Nucleus accumbens (tissue), 56 donors: ENCODE measurements around the gene P3H1.
"Not testable (repeated sequence)": the region's sequence is repeated elsewhere in the genome, so short reads cannot be mapped to it uniquely, and the experiment has no call there.

Experiments
- DNase-seq, 56 donors: peaks; one replicate each; lab custom pipeline; 2025; lab: John Stamatoyannopoulos, UW

Gene P3H1

DNA sequence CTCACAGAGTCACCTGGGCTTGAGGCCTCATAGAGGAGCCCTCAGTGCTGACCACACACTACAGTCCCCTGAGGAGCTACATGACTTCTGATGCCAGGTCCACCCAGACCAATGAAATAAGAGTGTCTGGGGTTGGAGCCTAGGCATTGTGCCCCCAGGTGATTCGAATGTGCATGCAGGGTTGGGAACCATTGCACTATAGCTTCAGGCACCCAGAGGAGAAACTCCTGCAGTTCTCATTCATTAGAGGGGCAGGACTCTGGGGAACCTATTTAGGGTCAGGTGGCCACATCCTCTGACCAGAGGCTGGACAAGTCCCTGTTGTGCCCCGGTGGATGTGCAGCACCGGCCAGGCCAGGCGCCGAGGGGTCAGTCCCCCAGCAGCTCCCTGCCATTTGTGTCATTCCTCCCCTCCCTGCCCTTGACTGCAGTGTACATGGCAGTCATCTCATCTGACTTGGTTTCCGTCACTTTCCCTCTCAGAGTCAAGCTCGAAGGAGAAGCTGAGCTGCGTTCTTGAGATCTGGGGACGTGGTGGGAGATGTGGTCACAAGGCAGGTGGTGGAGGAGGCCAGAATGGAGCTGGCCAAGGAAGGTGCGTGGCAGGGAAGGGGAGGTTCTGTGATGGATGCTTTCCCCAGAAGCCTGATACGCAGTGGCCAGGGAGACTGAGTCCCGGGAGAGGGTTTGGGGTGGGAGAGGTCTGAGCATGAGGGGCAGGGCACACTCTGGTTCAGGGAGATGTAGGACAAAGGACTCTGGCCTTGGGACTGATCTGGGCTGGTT, 33.2 kb downstream of the P3H1 start:
- no peak for DNase-seq

DNA sequence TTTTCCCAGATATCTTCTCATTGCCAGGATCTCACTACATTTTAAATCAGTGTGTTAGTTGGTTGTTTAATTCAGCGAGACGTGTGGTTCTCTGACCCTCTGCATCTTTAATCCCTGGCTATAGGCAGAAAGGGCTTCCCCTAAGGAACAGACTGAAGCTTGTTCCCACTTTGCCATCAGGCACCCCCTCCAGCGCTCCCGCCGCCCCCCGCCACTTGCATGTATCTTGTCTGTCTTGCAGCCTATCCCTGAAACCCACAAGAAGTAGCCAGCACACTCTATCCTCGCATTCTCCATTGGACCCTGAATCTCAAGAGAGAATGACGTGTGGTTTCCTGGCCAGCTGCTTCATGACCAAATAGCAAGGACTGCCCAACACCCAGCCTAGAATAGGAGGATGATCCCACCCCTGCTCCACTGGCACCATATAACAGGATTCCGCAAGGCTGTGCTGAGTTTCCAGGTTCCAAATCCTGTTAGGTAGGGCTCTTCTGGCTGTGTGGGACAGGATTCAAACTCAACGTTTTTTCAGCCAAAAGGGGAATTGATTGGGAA, 34.6 kb downstream of the P3H1 start:
- no peak for DNase-seq

DNA sequence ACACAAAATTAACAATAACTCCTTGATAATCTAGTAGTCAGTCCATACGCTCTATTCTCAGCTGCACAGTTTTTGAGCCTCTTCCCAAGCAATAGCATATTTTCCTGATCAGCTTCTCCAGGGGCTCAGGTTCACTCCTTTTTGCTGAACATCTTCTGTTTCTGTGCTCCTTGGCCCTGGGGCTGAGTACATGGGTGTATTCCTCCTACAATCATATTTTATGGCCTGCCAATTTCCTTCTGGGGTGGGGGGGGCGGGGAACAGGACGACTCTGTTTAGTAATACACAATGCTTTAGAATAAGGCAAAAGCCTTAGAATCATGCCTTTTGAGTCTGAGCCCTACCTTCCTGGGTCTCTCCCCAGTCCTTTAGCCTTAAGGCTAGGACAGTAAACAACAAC, 35.2 kb downstream of the P3H1 start:
- no peak for DNase-seq

DNA sequence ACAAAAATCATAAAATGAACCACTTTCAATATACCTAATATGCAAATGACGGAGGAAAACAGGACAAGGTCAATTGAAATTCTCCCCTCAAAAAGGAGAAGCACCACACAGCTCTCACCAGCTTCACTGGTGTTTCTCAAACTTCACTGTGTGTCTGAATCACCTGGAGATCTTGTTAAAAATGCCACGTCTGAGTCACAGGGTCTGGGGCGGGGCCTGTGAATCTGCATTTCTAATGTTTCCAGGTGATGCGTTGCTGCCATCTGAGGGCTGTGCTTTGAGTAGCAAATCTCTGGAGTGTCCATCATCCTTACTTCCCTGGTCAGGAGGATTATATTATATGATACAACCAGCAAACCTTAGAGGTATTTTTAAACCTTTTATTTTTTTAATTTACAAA, 35.8 kb downstream of the P3H1 start:
- DNase-seq = no peak

DNA sequence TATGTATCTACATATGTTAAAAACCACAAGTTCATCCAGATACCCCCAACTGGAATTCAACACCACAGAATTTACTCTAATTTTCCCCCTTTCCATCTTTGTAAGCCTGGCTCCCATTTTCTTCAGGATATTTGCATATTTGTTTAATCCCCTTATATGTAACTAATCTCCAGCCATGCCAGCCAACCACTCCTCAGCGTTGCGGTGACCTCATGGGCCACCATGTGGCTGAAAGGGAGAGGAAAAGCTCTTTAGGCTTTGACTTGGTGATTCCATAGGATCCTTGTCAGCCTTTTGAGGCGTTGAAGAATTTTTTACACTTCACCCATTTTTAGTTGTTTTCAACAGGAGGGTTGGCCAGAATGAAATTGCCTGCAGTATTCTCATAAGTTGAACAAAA, 36.8 kb downstream of the P3H1 start:
- no peak for DNase-seq

DNA sequence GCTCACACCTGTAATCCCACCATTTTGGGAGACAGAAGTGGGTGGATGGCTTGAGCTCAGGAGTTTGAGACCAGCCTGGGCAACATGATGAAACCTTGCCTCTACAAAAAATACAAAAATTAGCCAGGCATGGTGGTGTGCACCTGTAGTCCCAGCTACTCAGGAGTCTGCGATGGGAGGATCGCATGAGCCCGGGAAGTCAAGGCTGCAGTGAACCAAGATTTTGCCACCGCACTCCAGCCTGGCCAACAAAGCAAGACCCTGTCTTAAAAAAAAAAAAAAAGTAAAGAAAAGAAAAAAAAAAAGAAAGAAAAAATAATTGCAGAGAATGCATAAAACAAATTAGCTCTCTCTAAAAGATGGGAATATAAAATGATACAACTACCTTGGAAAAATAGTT, 41.0 kb downstream of the P3H1 start:
- DNase-seq = not testable (repeated sequence)

DNA sequence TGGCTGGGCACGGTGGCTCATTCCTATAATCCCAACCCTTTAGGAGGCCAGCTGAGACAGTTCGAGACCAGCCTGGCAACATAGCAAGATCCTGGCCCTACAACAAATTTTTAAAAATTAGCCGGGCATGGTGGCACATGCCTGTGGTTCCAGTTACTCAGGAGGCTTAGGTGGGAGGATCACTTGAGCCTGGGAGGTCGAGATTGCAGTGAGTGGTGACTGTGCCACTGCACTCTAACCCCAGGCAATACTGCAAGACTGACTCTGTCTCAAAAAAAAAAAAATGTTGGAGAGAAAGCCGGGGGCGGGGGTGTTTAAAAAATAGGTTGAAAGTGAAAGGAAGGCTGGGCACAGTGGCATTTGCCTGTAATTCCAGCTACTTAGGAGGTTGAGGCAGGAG, 43.3 kb downstream of the P3H1 start:
- no peak for DNase-seq

DNA sequence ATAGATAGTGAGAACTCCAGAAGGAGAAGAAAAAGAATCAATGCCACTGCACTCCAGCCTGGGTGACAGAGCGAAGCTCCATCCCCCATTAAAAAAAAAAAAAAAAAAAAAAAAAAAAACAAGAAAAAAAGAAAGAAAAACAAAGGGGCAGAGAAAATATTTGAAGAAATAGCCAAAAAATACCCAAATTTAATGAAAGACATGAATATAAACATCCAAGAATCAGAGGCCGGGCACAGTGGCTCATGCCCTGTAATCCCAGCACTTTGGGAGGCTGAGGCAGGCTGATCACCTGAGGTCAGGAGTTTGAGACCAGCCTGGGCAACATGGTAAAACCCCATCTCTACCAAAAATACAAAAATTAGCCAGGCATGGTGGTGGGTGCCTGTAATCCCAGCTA, 44.4 kb downstream of the P3H1 start:
- DNase-seq = not testable (repeated sequence)

DNA sequence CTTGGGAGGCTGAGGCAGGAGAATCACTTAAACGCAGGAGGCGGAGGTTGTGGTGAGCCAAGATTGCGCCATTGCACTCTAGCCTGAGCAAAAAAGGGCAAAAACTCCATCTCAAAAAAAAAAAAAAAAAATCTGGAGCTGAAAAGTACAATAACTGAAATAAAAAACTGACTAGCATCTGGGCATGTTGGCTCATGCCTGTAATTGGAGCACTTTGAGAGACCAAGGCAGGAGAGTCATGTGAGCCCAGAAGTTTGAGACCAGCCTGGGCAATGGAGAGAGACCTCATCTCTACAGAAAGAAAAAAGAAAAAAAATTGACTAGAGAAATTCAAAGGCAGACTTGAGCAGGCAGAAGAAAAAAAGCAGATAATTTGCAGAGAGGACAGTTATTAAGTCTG, 44.9 kb downstream of the P3H1 start:
- DNase-seq = no peak

DNA sequence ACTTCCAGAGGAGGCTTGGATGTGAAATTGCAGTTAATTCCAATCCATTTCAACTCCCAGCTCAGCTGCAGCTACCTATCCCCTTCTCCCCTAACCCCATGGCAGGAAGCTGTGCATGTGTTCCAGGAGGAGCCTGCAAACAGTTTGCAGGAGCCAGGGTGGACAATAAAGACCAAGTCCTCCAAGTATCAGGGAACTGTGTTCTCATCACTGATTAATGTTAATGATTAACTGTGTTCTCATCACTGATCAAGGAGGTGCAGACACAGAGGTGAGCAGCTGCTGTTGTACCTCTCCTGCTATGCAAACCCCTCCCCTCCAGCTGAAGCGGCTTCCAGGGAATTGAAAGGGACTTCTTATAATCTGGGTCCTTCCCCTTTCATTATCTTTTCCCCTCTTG, 46.0 kb downstream of the P3H1 start:
- DNase-seq = no peak

DNA sequence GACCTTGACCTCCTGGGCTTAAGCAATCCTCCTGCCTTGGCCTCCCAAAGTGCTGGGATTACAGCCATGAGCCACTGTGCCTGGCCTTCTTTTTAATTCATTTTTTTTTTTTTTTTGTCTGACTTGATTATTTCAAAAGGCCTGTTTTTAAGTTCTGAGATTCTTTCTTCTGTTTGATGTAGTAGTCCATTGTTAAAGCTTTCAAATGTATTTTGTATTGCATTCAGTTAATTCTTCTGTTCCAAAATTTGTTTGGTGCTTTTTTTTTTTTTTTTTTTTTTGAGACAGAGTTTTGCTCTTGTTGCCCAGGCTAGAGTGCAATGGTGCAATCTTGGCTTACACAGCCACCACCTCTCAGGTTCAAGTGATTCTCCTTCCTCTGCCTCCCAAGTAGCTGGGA, 52.4 kb downstream of the P3H1 start:
- not testable (repeated sequence) for DNase-seq

DNA sequence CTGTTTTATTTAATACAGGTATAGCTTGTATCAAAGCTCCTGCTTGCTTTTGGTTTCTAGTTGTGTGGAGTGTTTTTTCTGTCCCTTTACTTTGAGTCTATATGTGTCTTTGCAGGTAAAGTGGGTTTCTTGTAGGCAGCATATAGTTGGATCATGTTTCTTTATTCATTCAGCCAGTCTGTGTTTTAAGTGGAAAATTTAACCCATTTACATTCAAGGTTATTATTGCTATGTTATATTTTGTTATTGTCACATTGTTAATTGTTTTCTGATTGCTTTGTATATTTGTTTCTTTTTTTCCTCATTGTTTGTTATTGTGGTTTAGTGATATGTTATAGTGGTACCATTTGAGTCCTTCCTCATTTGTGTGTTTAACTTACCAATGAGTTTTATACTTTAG, 53.5 kb downstream of the P3H1 start:
- DNase-seq = no peak

DNA sequence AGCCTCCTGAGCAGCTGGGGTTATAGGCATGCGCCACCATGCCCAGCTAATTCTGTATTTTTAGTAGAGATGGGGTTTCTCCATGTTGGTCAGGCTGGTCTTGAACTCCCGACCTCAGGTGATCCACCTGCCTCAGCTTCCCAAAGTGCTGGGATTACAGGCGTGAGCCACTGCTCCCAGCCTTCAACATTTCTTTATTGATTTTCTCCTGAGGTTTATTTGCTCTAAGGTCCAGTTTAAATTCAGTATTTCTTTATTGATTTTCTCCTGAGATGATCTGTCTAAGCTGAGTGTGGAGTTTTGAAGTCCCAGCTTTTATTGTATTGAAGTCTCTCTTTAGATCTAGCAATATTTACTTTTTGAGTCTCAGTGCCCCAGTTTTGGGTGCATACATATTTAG, 54.0 kb downstream of the P3H1 start:
- DNase-seq = not testable (repeated sequence)

DNA sequence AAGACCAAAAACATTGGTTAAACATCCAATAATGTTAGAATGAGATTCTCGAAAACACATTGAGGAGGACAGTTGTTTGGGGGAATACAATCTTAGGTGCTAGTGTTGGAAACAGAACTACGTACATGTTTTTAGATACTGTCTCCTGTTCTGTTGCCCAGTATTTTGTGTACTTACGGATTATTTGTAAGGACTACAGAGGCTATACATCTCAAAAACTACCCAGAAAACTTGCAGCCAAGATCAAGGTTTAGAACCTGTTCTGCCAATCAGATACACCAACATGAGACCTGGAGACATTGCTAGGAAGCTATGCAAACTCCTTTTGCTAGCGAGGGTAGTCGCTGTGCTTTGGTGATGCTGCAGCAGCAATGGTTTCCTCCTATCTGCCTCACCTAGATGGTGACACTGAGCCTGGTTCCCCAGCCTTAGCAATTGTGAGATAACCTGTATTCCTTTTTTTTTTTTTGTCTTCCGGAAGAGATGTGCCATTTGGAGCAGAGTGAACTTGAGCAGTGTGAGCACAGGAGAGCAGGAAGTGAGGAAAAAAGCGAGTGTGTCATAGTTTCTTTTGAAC, 62.9 kb downstream of the P3H1 start:
- no peak for DNase-seq

DNA sequence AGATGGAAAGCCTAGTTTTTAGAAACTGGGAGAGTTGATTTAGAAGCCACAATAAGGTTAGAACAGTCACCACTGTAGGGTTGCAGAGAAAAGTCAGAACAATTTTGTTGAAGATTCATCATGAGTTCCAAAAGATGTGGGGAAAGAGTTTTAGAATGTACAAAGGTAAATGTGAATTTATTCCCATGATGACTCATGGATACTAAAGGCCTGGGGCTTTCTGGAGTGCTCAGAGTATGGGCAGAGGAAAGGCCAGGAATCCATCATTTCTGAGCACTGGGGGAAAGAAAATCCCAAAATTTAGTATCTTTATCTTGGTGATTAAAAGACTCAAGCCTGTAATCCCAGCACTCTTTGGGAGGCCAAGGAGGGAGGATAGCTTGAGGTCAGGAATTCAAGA, 66.8 kb downstream of the P3H1 start:
- DNase-seq = no peak

DNA sequence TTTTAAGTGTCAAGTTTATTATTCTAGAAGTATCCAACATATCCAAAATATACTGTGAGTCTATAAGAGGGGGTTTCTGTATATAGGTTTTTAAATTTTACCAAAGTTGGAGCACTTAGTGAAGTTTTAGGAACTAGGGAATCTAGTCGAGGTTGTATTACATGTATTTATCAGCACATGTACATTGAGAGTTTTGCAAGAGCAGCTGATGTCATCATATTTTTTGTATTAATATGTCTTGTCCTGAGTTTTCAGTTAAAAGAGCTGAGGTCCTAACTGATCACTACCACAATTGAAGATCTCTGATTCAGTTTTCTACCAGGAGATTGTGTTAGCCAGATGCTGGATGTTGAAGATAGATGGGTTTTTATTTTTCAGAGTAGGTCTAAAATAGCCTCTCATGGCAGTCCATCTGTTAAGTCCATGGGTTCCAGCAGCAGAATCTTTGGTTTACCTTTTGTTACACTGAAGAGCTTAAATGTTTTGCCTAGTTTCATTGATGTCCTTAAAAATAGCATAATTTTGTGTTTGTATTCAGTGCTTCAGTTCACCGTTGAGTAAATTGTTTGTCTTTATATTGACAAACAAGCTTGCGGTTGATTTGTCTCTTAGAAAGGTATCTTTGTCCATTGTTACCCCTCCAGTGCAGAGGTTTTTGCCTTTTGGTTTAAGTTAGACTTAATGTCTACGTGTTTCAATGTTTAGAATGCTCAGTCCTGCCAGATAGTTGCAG, 68.6 kb downstream of the P3H1 start:
- no peak for DNase-seq
